Keratinocyte (primary cell): ENCODE results near the gene SMLR1. TPM values are rescaled to one million over a fixed set of nuclear protein-coding genes. Genes with fewer than 3 reads are reported as not detected.

ENCODE experiments used
- DNase-seq: peaks from one replicate; pipeline ENCODE4 v3.0.0-alpha.2; 2011; ENCODE audit warnings: low read depth, missing footprints, low spot score
- FAIRE-seq: peaks from 2 replicates; lab custom pipeline; 2011; peaks lifted over from hg19 to GRCh38; lab: Jason Lieb, UNC
- H2AFZ ChIP-seq: 2 replicates; pipeline ENCODE4 v1.6.0; 2012; ENCODE audit warnings: low read length, control low read depth, inconsistent platforms; ENCODE audit not compliant: control insufficient read depth
- H3K27ac ChIP-seq: 2 replicates; pipeline ENCODE4 v1.5.1; 2011; ENCODE audit warnings: low read length; ENCODE audit not compliant: control insufficient read depth, insufficient read depth
- H3K27me3 ChIP-seq: 3 replicates; pipeline ENCODE4 v1.6.0; 2011; ENCODE audit warnings: low read length; ENCODE audit not compliant: control insufficient read depth, insufficient read depth; ENCODE audit errors: extremely low read depth
- H3K36me3 ChIP-seq, 2 experiments: 2 replicates in 1 of 2; 3 replicates in 1 of 2; pipeline ENCODE4 v1.5.1; 2011; ENCODE audit warnings: low read length in 2 of 2, mild to moderate bottlenecking in 1 of 2; ENCODE audit not compliant: control insufficient read depth in 2 of 2, insufficient read depth in 2 of 2; ENCODE audit errors: extremely low read depth in 1 of 2
- H3K4me1 ChIP-seq: 3 replicates; pipeline ENCODE4 v1.5.1; 2011; ENCODE audit warnings: low read length; ENCODE audit not compliant: control insufficient read depth, insufficient read depth; ENCODE audit errors: extremely low read depth
- H3K4me2 ChIP-seq: 3 replicates; pipeline ENCODE4 v1.6.0; 2011; ENCODE audit warnings: low read depth, low read length; ENCODE audit not compliant: control insufficient read depth, insufficient read depth; ENCODE audit errors: extremely low read depth
- H3K4me3 ChIP-seq, 3 experiments: fragments of 200-600 bp in 1 of 3; sonication (generic) in 1 of 3; 2 replicates in 2 of 3; 3 replicates in 1 of 3; pipeline ENCODE4 v1.5.1; 2011 to 2016; ENCODE audit warnings: low read length in 3 of 3, mild to moderate bottlenecking in 3 of 3, control low read depth in 2 of 3, inconsistent platforms in 1 of 3, low read depth in 1 of 3, mixed read lengths in 1 of 3, mixed run types in 1 of 3, moderate library complexity in 1 of 3; ENCODE audit not compliant: control insufficient read depth in 2 of 3, insufficient read depth in 2 of 3; ENCODE audit errors: extremely low read depth in 1 of 3
- H3K79me2 ChIP-seq: 2 replicates; pipeline ENCODE4 v1.6.0; 2012; ENCODE audit warnings: low read length; ENCODE audit not compliant: control insufficient read depth, insufficient read depth
- H3K9ac ChIP-seq: 3 replicates; pipeline ENCODE4 v1.6.0; 2011; ENCODE audit warnings: low read length; ENCODE audit not compliant: control insufficient read depth, insufficient read depth; ENCODE audit errors: extremely low read depth
- H3K9me1 ChIP-seq: 3 replicates; pipeline ENCODE4 v1.6.0; 2011; ENCODE audit warnings: low read length; ENCODE audit not compliant: control insufficient read depth, insufficient read depth; ENCODE audit errors: extremely low read depth
- H3K9me3 ChIP-seq: 2 replicates; pipeline ENCODE4 v1.5.1; 2012; ENCODE audit warnings: low read depth, low read length; ENCODE audit not compliant: control insufficient read depth
- H4K20me1 ChIP-seq: 3 replicates; pipeline ENCODE4 v1.6.0; 2011; ENCODE audit warnings: low read length; ENCODE audit not compliant: control insufficient read depth, insufficient read depth; ENCODE audit errors: extremely low read depth
- CTCF ChIP-seq, 3 experiments: IDR thresholded peaks in 1 of 3; conservative IDR thresholded peaks in 1 of 3; optimal IDR thresholded peaks in 1 of 3; 2 replicates in 2 of 3; 3 replicates in 1 of 3; pipeline versions ENCODE3 to v1.5.1; 2011; ENCODE audit warnings: low read length in 3 of 3, mild to moderate bottlenecking in 3 of 3, moderate library complexity in 2 of 3, control low read depth in 1 of 3, inconsistent platforms in 1 of 3; ENCODE audit not compliant: insufficient read depth in 2 of 3; ENCODE audit errors: extremely low read depth in 1 of 3
- EZH2 ChIP-seq: IDR thresholded peaks from one replicate; pipeline ENCODE4 v1.6.1; 2012; ENCODE audit warnings: inconsistent platforms, mild to moderate bottlenecking, low read length, moderate library complexity
- dilution Hi-C: fragments of 300-500 bp; cut with MboI; formaldehyde crosslinking; loops from one replicate; pipeline ENCODE4 v1.7.0; 2020; ENCODE audit warnings: low sequenced_read_pairs; ENCODE audit not compliant: extremely low pct_ligation_motif_present
- polyA plus RNA-seq, 5 experiments: library from polyadenylated mRNA; depleted of rRNA in 3 of 5; stranded (reverse) in 3 of 5; stranded (forward) in 1 of 5; unstranded in 1 of 5; fragments of >200 nt; gene quantifications; 1 replicate in 1 of 5; 2 replicates in 3 of 5; 3 replicates in 1 of 5; pipeline versions ENCODE4 v1.2.1 to v1.2.3, GENCODE V29; 2011 to 2012; ENCODE audit warnings: missing spikeins in 2 of 5, low read depth in 1 of 5, low replicate concordance in 1 of 5

Gene SMLR1
- polyA plus RNA-seq, 1 donor (not counting 4 experiments of a cell fraction or from before 2014, with no cell fraction given) = not detected

GRCh38 chr6:130869681-130870080 lies 42.5 kb downstream of the SMLR1 start:
- no peaks in the 10 kb centered on the region for H3K9me3 ChIP-seq
- no peak overlapping the region for H3K4me2 ChIP-seq
- H3K79me2 ChIP-seq = no peaks in the 10 kb centered on the region
- H3K4me3 ChIP-seq = no peak overlapping the region
- H3K27me3 ChIP-seq = no peaks in the 10 kb centered on the region
- no peak for DNase-seq
- no peak for FAIRE-seq
- H3K4me1 ChIP-seq = no peaks in the 10 kb centered on the region
- no peak overlapping the region for H3K9ac ChIP-seq
- peaks cover 0 to 3% of the 10 kb centered on the region in 2 experiments for H3K36me3 ChIP-seq
- no peak for TF ChIP-seq CTCF (optimal IDR thresholded peaks at IDR 0.05 in 1 of 3, IDR thresholded peaks at IDR 0.05 in 1 of 3, conservative IDR thresholded peaks at IDR 0.05 in 1 of 3; ENCODE audit: extremely low read depth in 1 of 3, insufficient read depth in 2 of 3, low read length in 3 of 3)
- TF ChIP-seq EZH2 = no peak
- no peak overlapping the region for H3K27ac ChIP-seq
- no peak overlapping the region for H2AFZ ChIP-seq
- no peaks in the 10 kb centered on the region for H3K9me1 ChIP-seq
- H4K20me1 ChIP-seq = no peaks in the 10 kb centered on the region
- dilution Hi-C loops = no loop called here

- H3K36me3 ChIP-seq = peaks cover 0 to 3% of the 10 kb centered on the region in 2 experiments
- DNase-seq = no peak
- no peaks in the 10 kb centered on the region for H3K4me1 ChIP-seq
- no peaks in the 10 kb centered on the region for H4K20me1 ChIP-seq
- H3K4me2 ChIP-seq = no peak overlapping the region
- H3K9ac ChIP-seq = no peak overlapping the region
- TF ChIP-seq EZH2 (no peak), CTCF (optimal IDR thresholded peaks at IDR 0.05 in 1 of 3, IDR thresholded peaks at IDR 0.05 in 1 of 3, conservative IDR thresholded peaks at IDR 0.05 in 1 of 3; ENCODE audit: extremely low read depth in 1 of 3, insufficient read depth in 2 of 3, low read length in 3 of 3) (no peak)
- H2AFZ ChIP-seq = no peak overlapping the region
- H3K27ac ChIP-seq = no peak overlapping the region
- H3K9me3 ChIP-seq = no peaks in the 10 kb centered on the region
- H3K27me3 ChIP-seq = no peaks in the 10 kb centered on the region
- H3K4me3 ChIP-seq = no peak overlapping the region
- FAIRE-seq = no peak
- no peaks in the 10 kb centered on the region for H3K79me2 ChIP-seq
- H3K9me1 ChIP-seq = no peaks in the 10 kb centered on the region
- dilution Hi-C loops = no loop called here
These were observed 43.1 kb downstream of the SMLR1 start for GRCh38 chr6:130870179-130870880.
